Vagina (tissue), 2 donors: Measurements from ENCODE around the gene DOCK2.

Experiments used
- POLR2A ChIP-seq, 2 donors: fragments of 450-650 bp; IDR thresholded peaks; one replicate each; pipeline ENCODE4 v1.6.1; 2017; ENCODE audit warnings: antibody characterized with exemption in 2 of 2, mild to moderate bottlenecking in 2 of 2, moderate library complexity in 2 of 2
- POLR2AphosphoS5 ChIP-seq, 2 donors: sonication (generic); formaldehyde crosslinking; IDR thresholded peaks; one replicate each; pipeline ENCODE4 v1.9.0; 2017; ENCODE audit warnings: antibody characterized with exemption in 2 of 2, mild to moderate bottlenecking in 2 of 2, low read depth in 1 of 2; ENCODE audit not compliant: insufficient read depth in 1 of 2
- TF ChIP-seq, protein P1 (sequence below), 3 experiments: fragments of 450-650 bp in 2 of 3; fragments of 200-600 bp in 1 of 3; sonication (generic) in 1 of 3; IDR thresholded peaks; one replicate each; pipeline ENCODE4 v1.5.1; 2017 to 2019; ENCODE audit warnings: antibody characterized with exemption in 3 of 3, mild to moderate bottlenecking in 2 of 3, moderate library complexity in 2 of 3

DNA sequence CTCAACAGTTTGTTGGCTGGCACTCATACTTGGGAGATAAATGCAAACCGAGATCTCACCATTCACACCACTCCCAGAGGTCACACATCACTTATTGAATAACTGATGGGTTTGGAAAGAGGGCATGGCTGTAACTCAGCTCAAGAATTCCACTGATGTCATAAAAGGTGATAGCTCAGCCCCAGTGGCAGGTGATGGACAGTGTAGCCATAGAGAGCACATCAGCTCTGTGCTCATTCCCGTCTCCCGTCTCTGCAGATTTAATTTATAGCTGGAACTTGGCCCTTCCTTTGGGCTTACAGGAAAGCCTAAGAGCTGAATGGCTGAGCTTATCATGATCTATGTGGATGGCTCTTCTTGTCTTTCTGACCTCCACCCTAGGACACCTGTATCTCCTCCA, 283.4 kb downstream of the DOCK2 start:
- TF ChIP-seq, protein P1, sequence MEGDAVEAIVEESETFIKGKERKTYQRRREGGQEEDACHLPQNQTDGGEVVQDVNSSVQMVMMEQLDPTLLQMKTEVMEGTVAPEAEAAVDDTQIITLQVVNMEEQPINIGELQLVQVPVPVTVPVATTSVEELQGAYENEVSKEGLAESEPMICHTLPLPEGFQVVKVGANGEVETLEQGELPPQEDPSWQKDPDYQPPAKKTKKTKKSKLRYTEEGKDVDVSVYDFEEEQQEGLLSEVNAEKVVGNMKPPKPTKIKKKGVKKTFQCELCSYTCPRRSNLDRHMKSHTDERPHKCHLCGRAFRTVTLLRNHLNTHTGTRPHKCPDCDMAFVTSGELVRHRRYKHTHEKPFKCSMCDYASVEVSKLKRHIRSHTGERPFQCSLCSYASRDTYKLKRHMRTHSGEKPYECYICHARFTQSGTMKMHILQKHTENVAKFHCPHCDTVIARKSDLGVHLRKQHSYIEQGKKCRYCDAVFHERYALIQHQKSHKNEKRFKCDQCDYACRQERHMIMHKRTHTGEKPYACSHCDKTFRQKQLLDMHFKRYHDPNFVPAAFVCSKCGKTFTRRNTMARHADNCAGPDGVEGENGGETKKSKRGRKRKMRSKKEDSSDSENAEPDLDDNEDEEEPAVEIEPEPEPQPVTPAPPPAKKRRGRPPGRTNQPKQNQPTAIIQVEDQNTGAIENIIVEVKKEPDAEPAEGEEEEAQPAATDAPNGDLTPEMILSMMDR (IDR thresholded peaks at IDR 0.05) = no peak
- TF ChIP-seq POLR2AphosphoS5 (IDR thresholded peaks at IDR 0.05; ENCODE audit: insufficient read depth in 1 of 2, low read depth in 1 of 2) (no peak), POLR2A (IDR thresholded peaks at IDR 0.05) (no peak)
